Endothelial cell of umbilical vein (primary cell): ENCODE results near the gene OR5AS1. TPM values are rescaled to one million over a fixed set of nuclear protein-coding genes. Genes with fewer than 3 reads are reported as not detected.

Experiments
- BruUV-seq: library from RNA; stranded (reverse); fragments of 400-500 nt; replicated peaks from 2 replicates; lab custom pipeline; 2021; lab: Mats Ljungman, UMichigan
- CTCF ChIA-PET: fragments of 300-600, 350-600 bp; sonication (Branson Sonifier 250); formaldehyde crosslinking; loops from one replicate; lab custom pipeline; 2021; ENCODE audit warnings: antibody characterized with exemption, inconsistent platforms; lab: Charles Lee
- POLR2A ChIA-PET: fragments of 300-600, 350-600 bp; sonication (Branson Sonifier 250); formaldehyde crosslinking; loops from one replicate; lab custom pipeline; 2021; ENCODE audit warnings: antibody characterized with exemption, inconsistent platforms; lab: Charles Lee
- DNase-seq: peaks from one replicate; pipeline ENCODE4 v3.0.0-alpha.2; 2011; ENCODE audit warnings: low read depth, low spot score
- FAIRE-seq: peaks from 2 replicates; lab custom pipeline; 2011; peaks lifted over from hg19 to GRCh38; lab: Jason Lieb, UNC
- H2AFZ ChIP-seq: 2 replicates; pipeline ENCODE4 v1.6.0; 2012; ENCODE audit warnings: low read depth, low read length, control low read depth, inconsistent platforms
- H3K27ac ChIP-seq: 2 replicates; pipeline ENCODE4 v1.5.1; 2011; ENCODE audit warnings: low read depth, mild to moderate bottlenecking, control low read depth, low read length, moderate library complexity; ENCODE audit not compliant: insufficient read depth
- H3K27me3 ChIP-seq, 2 experiments: 2 replicates each; pipeline versions ENCODE4 v1.6.0 to v1.6.1; 2011; ENCODE audit warnings: low read length in 2 of 2, mixed read lengths in 1 of 2; ENCODE audit not compliant: control insufficient read depth in 2 of 2, insufficient read depth in 2 of 2
- H3K36me3 ChIP-seq, 2 experiments: 2 replicates in 1 of 2; 3 replicates in 1 of 2; pipeline ENCODE4 v1.5.1; 2011; ENCODE audit warnings: low read length in 2 of 2, mild to moderate bottlenecking in 1 of 2, moderate library complexity in 1 of 2; ENCODE audit not compliant: control insufficient read depth in 2 of 2, insufficient read depth in 2 of 2; ENCODE audit errors: extremely low read depth in 1 of 2
- H3K4me1 ChIP-seq: 3 replicates; pipeline ENCODE4 v1.5.1; 2011; ENCODE audit warnings: mild to moderate bottlenecking, low read length; ENCODE audit not compliant: control insufficient read depth, insufficient read depth; ENCODE audit errors: extremely low read depth
- H3K4me2 ChIP-seq: 2 replicates; pipeline ENCODE4 v1.6.1; 2011; ENCODE audit warnings: low read length, control low read depth, mixed read lengths; ENCODE audit not compliant: insufficient read depth
- H3K4me3 ChIP-seq, 3 experiments: fragments of 200-600 bp in 1 of 3; sonication (generic), shearing (Covaris generic) in 1 of 3; replicated peaks in 1 of 3; 2 replicates each; pipeline ENCODE4 v1.5.1; 2011 to 2016; ENCODE audit warnings: control low read depth in 3 of 3, low read length in 3 of 3, mild to moderate bottlenecking in 2 of 3, inconsistent platforms in 1 of 3, low read depth in 1 of 3, moderate library complexity in 1 of 3; ENCODE audit not compliant: insufficient read depth in 1 of 3
- H3K79me2 ChIP-seq: 2 replicates; pipeline ENCODE4 v1.6.0; 2012; ENCODE audit warnings: low read length, inconsistent platforms; ENCODE audit not compliant: control insufficient read depth, insufficient read depth
- H3K9ac ChIP-seq: replicated peaks from 2 replicates; pipeline ENCODE3; 2011; ENCODE audit warnings: low read length, control low read depth; ENCODE audit not compliant: insufficient read depth; ENCODE audit errors: extremely low read depth
- H3K9me1 ChIP-seq: replicated peaks from 3 replicates; pipeline ENCODE4 v1.6.0; 2011; ENCODE audit warnings: mild to moderate bottlenecking, low read length; ENCODE audit not compliant: control insufficient read depth, insufficient read depth; ENCODE audit errors: extremely low read depth
- H3K9me3 ChIP-seq: replicated peaks from 2 replicates; pipeline ENCODE4 v1.5.1; 2012; ENCODE audit warnings: low read length, inconsistent platforms; ENCODE audit not compliant: control insufficient read depth, insufficient read depth
- H4K20me1 ChIP-seq: replicated peaks from 2 replicates; pipeline ENCODE3; 2011; ENCODE audit warnings: mild to moderate bottlenecking, low read length; ENCODE audit not compliant: control insufficient read depth, insufficient read depth; ENCODE audit errors: extremely low read depth
- CTCF ChIP-seq, 2 donors: IDR thresholded peaks; 1 replicate in 1 of 2; 2 replicates in 1 of 2; pipeline ENCODE4 v1.5.1; 2011; ENCODE audit warnings: low read length in 2 of 2, mild to moderate bottlenecking in 2 of 2, moderate library complexity in 2 of 2, control low read depth in 1 of 2, inconsistent platforms in 1 of 2, low read depth in 1 of 2; ENCODE audit not compliant: insufficient read depth in 1 of 2; ENCODE audit errors: extremely low read depth in 1 of 2
- EZH2 ChIP-seq: IDR thresholded peaks from 2 replicates; pipeline ENCODE4 v1.6.1; 2012; ENCODE audit warnings: borderline replicate concordance, low read depth, mild to moderate bottlenecking, moderate library complexity, low read length, inconsistent platforms; ENCODE audit not compliant: severe bottlenecking
- FOS ChIP-seq: IDR thresholded peaks from 2 replicates; pipeline ENCODE4 v1.6.1; 2011; ENCODE audit warnings: mild to moderate bottlenecking, low read length, moderate library complexity, borderline replicate concordance; ENCODE audit not compliant: insufficient read depth
- GATA2 ChIP-seq: IDR thresholded peaks from 2 replicates; pipeline ENCODE4 v1.7.0; 2011; ENCODE audit warnings: low read depth, mild to moderate bottlenecking, moderate library complexity, mixed read lengths, low read length; ENCODE audit not compliant: insufficient read length, insufficient read depth
- JUN ChIP-seq: IDR thresholded peaks from 2 replicates; pipeline ENCODE4 v1.6.1; 2011; ENCODE audit warnings: borderline replicate concordance, low read depth; ENCODE audit not compliant: insufficient read length, insufficient read depth
- MAX ChIP-seq: IDR thresholded peaks from 2 replicates; pipeline ENCODE4 v1.6.1; 2011; ENCODE audit not compliant: insufficient read depth, insufficient read length
- MYC ChIP-seq: IDR thresholded peaks from one replicate; pipeline ENCODE4 v1.6.1; 2011; ENCODE audit warnings: mild to moderate bottlenecking, low read depth, low read length
- POLR2A ChIP-seq: IDR thresholded peaks from 2 replicates; pipeline ENCODE4 v1.6.1; 2012; ENCODE audit warnings: low read depth, mild to moderate bottlenecking, control low read depth, low read length
- POLR2AphosphoS5 ChIP-seq: IDR thresholded peaks from 2 replicates; pipeline ENCODE4 v1.6.1; 2012; ENCODE audit warnings: low read depth, mild to moderate bottlenecking, control low read depth, low read length, moderate library complexity; ENCODE audit not compliant: insufficient read depth
- dilution Hi-C: fragments of 300-500 bp; cut with MboI; formaldehyde crosslinking; loops from one replicate; pipeline ENCODE4 v1.15.0; 2019; ENCODE audit warnings: low sequenced_read_pairs; ENCODE audit not compliant: extremely low pct_ligation_motif_present
- intact Hi-C: fragments of 100-400 bp; cut with micrococcal nuclease; formaldehyde crosslinking; loops from one replicate; pipeline ENCODE4 v1.10.0; 2022
- polyA plus RNA-seq, 4 experiments: library from polyadenylated mRNA; depleted of rRNA in 3 of 4; stranded (reverse) in 3 of 4; unstranded in 1 of 4; fragments of >200 nt; gene quantifications; 2 replicates each; pipeline versions ENCODE4 v1.2.1 to v1.2.3, GENCODE V29; 2011 to 2012; ENCODE audit warnings: missing spikeins in 1 of 4
- total RNA-seq: library from RNA; stranded (reverse); gene quantifications from 2 replicates; pipeline ENCODE4 v1.2.3, GENCODE V29; 2021

OR5AS1 gene
- total and polyA plus RNA-seq, 2 donors (not counting 3 experiments of a cell fraction or from before 2014, with no cell fraction given), result not detected

GRCh38 chr11:56066980-56067379 is 39.5 kb downstream of the OR5AS1 start:
- Histone ChIP-seq H3K4me2 (no peak overlapping the region), H3K79me2 (no peaks in the 10 kb centered on the region), H3K27me3 (no peaks in the 10 kb centered on the region), H3K9me3 (no peaks in the 10 kb centered on the region), H4K20me1 (no peaks in the 10 kb centered on the region), H3K4me3 (no peak overlapping the region), H3K27ac (no peak overlapping the region), H3K36me3 (no peaks in the 10 kb centered on the region), H3K4me1 (no peaks in the 10 kb centered on the region), H3K9me1 (no peaks in the 10 kb centered on the region), H2AFZ (no peak overlapping the region), H3K9ac (no peak overlapping the region)
- DNase-seq (no peak), FAIRE-seq (no peak)
- intact Hi-C loops (no loop called here), dilution Hi-C loops (no loop called here)
- BruUV-seq, result no TSS peak
- TF ChIP-seq MYC (no peak), CTCF (IDR thresholded peaks at IDR 0.05; ENCODE audit: extremely low read depth in 1 of 2, insufficient read depth in 1 of 2, low read depth in 1 of 2, low read length in 2 of 2) (no peak), POLR2AphosphoS5 (no peak), FOS (no peak), EZH2 (no peak), GATA2 (no peak), MAX (no peak), POLR2A (no peak), JUN (no peak)
- ChIA-PET CTCF (no interaction called here), POLR2A (no interaction called here)

Other genes with a start within 250 kb of the OR5AS1 start
- not detected in 2 replicates for gene OR5D14, start 232.1 kb upstream of the OR5AS1 start, total RNA-seq
- gene OR5D14, start 232.1 kb upstream of the OR5AS1 start, polyA plus RNA-seq, result not detected in 2 replicates
- not detected in 2 replicates for gene OR5L1, start 216.3 kb upstream of the OR5AS1 start, total RNA-seq
- gene OR5L1, start 216.3 kb upstream of the OR5AS1 start, polyA plus RNA-seq, result not detected in 2 replicates
- gene OR5D18, start 208.0 kb upstream of the OR5AS1 start, total RNA-seq, result not detected in 2 replicates
- gene OR5D18, start 208.0 kb upstream of the OR5AS1 start, polyA plus RNA-seq, result not detected in 2 replicates
- not detected in 2 replicates for gene OR5L2, start 200.4 kb upstream of the OR5AS1 start, total RNA-seq
- not detected in 2 replicates for gene OR5L2, start 200.4 kb upstream of the OR5AS1 start, polyA plus RNA-seq
- gene OR5D16, start 188.9 kb upstream of the OR5AS1 start, total RNA-seq, result not detected in 2 replicates
- not detected in 2 replicates for gene OR5D16, start 188.9 kb upstream of the OR5AS1 start, polyA plus RNA-seq
- not detected in 2 replicates for gene TRIM51, start 144.4 kb upstream of the OR5AS1 start, total RNA-seq
- not detected in 2 replicates for gene TRIM51, start 144.4 kb upstream of the OR5AS1 start, polyA plus RNA-seq
- not detected in 2 replicates for gene OR5W2, start 113.1 kb upstream of the OR5AS1 start, total RNA-seq
- not detected in 2 replicates for gene OR5W2, start 113.1 kb upstream of the OR5AS1 start, polyA plus RNA-seq
- gene OR5I1, start 91.3 kb upstream of the OR5AS1 start, total RNA-seq, result not detected in 2 replicates
- not detected in 2 replicates for gene OR5I1, start 91.3 kb upstream of the OR5AS1 start, polyA plus RNA-seq
- not detected in 2 replicates for gene OR10AG1, start 57.7 kb upstream of the OR5AS1 start, total RNA-seq
- not detected in 2 replicates for gene OR10AG1, start 57.7 kb upstream of the OR5AS1 start, polyA plus RNA-seq
- not detected in 2 replicates for gene OR5F1, start 33.0 kb upstream of the OR5AS1 start, total RNA-seq
- gene OR5F1, start 33.0 kb upstream of the OR5AS1 start, polyA plus RNA-seq, result not detected in 2 replicates
- gene OR8I2, start 65.7 kb downstream of the OR5AS1 start, total RNA-seq, result not detected in 2 replicates
- not detected in 2 replicates for gene OR8I2, start 65.7 kb downstream of the OR5AS1 start, polyA plus RNA-seq
- not detected in 2 replicates for gene OR8H2, start 76.0 kb downstream of the OR5AS1 start, total RNA-seq
- not detected in 2 replicates for gene OR8H2, start 76.0 kb downstream of the OR5AS1 start, polyA plus RNA-seq
- not detected in 2 replicates for gene OR8H3, start 94.7 kb downstream of the OR5AS1 start, total RNA-seq
- not detected in 2 replicates for gene OR8H3, start 94.7 kb downstream of the OR5AS1 start, polyA plus RNA-seq
- not detected in 2 replicates for gene OR8J3, start 112.5 kb downstream of the OR5AS1 start, total RNA-seq
- gene OR8J3, start 112.5 kb downstream of the OR5AS1 start, polyA plus RNA-seq, result not detected in 2 replicates
- gene OR8K5, start 132.7 kb downstream of the OR5AS1 start, total RNA-seq, result not detected in 2 replicates
- not detected in 2 replicates for gene OR8K5, start 132.7 kb downstream of the OR5AS1 start, polyA plus RNA-seq
- not detected in 2 replicates for gene OR5J2, start 149.0 kb downstream of the OR5AS1 start, total RNA-seq
- not detected in 2 replicates for gene OR5J2, start 149.0 kb downstream of the OR5AS1 start, polyA plus RNA-seq
- gene OR5T2, start 206.6 kb downstream of the OR5AS1 start, total RNA-seq, result not detected in 2 replicates
- gene OR5T2, start 206.6 kb downstream of the OR5AS1 start, polyA plus RNA-seq, result not detected in 2 replicates
- not detected in 2 replicates for gene OR5T3, start 224.6 kb downstream of the OR5AS1 start, total RNA-seq
- not detected in 2 replicates for gene OR5T3, start 224.6 kb downstream of the OR5AS1 start, polyA plus RNA-seq
- not detected in 2 replicates for gene OR5T1, start 246.5 kb downstream of the OR5AS1 start, total RNA-seq
- not detected in 2 replicates for gene OR5T1, start 246.5 kb downstream of the OR5AS1 start, polyA plus RNA-seq